Tibial nerve (tissue), 4 donors: ENCODE results near the gene BLOC1S1.

Experiments used
- CTCF ChIP-seq, 5 experiments: fragments of 200-600 bp in 3 of 5; fragments of 450-650 bp in 2 of 5; sonication (generic) in 3 of 5; IDR thresholded peaks; one replicate each; pipeline ENCODE4 v1.5.1; 2016 to 2019; ENCODE audit warnings: antibody characterized with exemption in 5 of 5, mild to moderate bottlenecking in 3 of 5, moderate library complexity in 2 of 5
- EP300 ChIP-seq, 2 donors: sonication (generic); formaldehyde crosslinking; IDR thresholded peaks; one replicate each; pipeline ENCODE4 v1.6.1; 2017; ENCODE audit warnings: antibody characterized with exemption in 2 of 2, mild to moderate bottlenecking in 1 of 2

- TF ChIP-seq CTCF (IDR thresholded peaks at IDR 0.05) (no peak), EP300 (IDR thresholded peaks at IDR 0.05) (no peak)
Observed at GRCh38 chr12:55699471-55700055, 16.3 kb upstream of the BLOC1S1 start.
